Stimulated activated naive CD8-positive, alpha-beta T cell treated with anti-CD3 and anti-CD28 coated beads, Interleukin-15, Interleukin-2, amounts not matched to agents 100 ng/mL and 50 ng/mL, for 24 hours (primary cell): ENCODE results near the gene SAA1.

Source experiments
- H3K27ac Mint-ChIP-seq: one replicate; pipeline ENCODE4 v1.8.0; 2021; ENCODE audit warnings: mild to moderate bottlenecking, mixed read lengths
- H3K27me3 Mint-ChIP-seq: one replicate; pipeline ENCODE4 v1.8.0; 2021; ENCODE audit warnings: mixed read lengths
- H3K36me3 Mint-ChIP-seq: one replicate; pipeline ENCODE4 v1.8.0; 2021; ENCODE audit warnings: low read depth, mixed read lengths
- H3K4me1 Mint-ChIP-seq: one replicate; pipeline ENCODE4 v1.8.0; 2021; ENCODE audit warnings: low read depth, mixed read lengths
- H3K4me3 Mint-ChIP-seq: one replicate; pipeline ENCODE4 v1.8.0; 2021; ENCODE audit warnings: mild to moderate bottlenecking, mixed read lengths
- H3K9me3 Mint-ChIP-seq: one replicate; pipeline ENCODE4 v1.8.0; 2021; ENCODE audit warnings: mixed read lengths

The SAA1 gene

GRCh38 chr11:18265949-18266348, at the start of gene SAA1:
Gene SAA1, plus strand, starts transcription at chr11:18266264. Its CDS starts 624 bp downstream, at chr11:18266888.
- H3K4me1 Mint-ChIP-seq: peaks cover 3% of the 10 kb centered on the region
- H3K4me3 Mint-ChIP-seq: no peak within 1 kb of the TSS
- no peak within 1 kb of the TSS for H3K27ac Mint-ChIP-seq
- H3K9me3 Mint-ChIP-seq: no peaks in the 10 kb centered on the region
- peaks cover 4% of the 10 kb centered on the region for H3K27me3 Mint-ChIP-seq
- no peaks in the 10 kb centered on the region for H3K36me3 Mint-ChIP-seq

- Mint-ChIP-seq H3K27ac (no peak overlapping the region), H3K27me3 (peaks cover 11% of the 10 kb centered on the region), H3K36me3 (no peaks in the 10 kb centered on the region), H3K9me3 (no peaks in the 10 kb centered on the region), H3K4me3 (no peak overlapping the region), H3K4me1 (no peaks in the 10 kb centered on the region)
Measured at GRCh38 chr11:18221274-18221876, 44.7 kb upstream of the SAA1 start.

- Mint-ChIP-seq H3K36me3 (no peaks in the 10 kb centered on the region), H3K4me1 (no peaks in the 10 kb centered on the region), H3K4me3 (no peak overlapping the region), H3K27me3 (peaks cover 8% of the 10 kb centered on the region), H3K9me3 (no peaks in the 10 kb centered on the region), H3K27ac (no peak overlapping the region)
Measured at GRCh38 chr11:18222814-18223421, 43.1 kb upstream of the SAA1 start.

- Mint-ChIP-seq H3K4me1 (no peaks in the 10 kb centered on the region), H3K27me3 (peaks cover 8% of the 10 kb centered on the region), H3K36me3 (no peaks in the 10 kb centered on the region), H3K27ac (no peak overlapping the region), H3K9me3 (no peaks in the 10 kb centered on the region), H3K4me3 (no peak overlapping the region)
Measured at GRCh38 chr11:18223591-18224387, 42.3 kb upstream of the SAA1 start.

- no peak overlapping the region for H3K4me3 Mint-ChIP-seq
- no peaks in the 10 kb centered on the region for H3K9me3 Mint-ChIP-seq
- peaks cover 8% of the 10 kb centered on the region for H3K27me3 Mint-ChIP-seq
- H3K4me1 Mint-ChIP-seq: no peaks in the 10 kb centered on the region
- no peak overlapping the region for H3K27ac Mint-ChIP-seq
- no peaks in the 10 kb centered on the region for H3K36me3 Mint-ChIP-seq
Measured at GRCh38 chr11:18225913-18226312, 40.2 kb upstream of the SAA1 start.

GRCh38 chr11:18229501-18229900, 36.6 kb upstream of the SAA1 start:
- Mint-ChIP-seq H3K4me1 (no peaks in the 10 kb centered on the region), H3K36me3 (no peaks in the 10 kb centered on the region), H3K27ac (no peak overlapping the region), H3K27me3 (peaks cover 20% of the 10 kb centered on the region), H3K9me3 (no peaks in the 10 kb centered on the region), H3K4me3 (no peak overlapping the region)

GRCh38 chr11:18230859-18231258, 35.2 kb upstream of the SAA1 start:
- Mint-ChIP-seq H3K4me1 (no peaks in the 10 kb centered on the region), H3K4me3 (no peak overlapping the region), H3K9me3 (no peaks in the 10 kb centered on the region), H3K36me3 (no peaks in the 10 kb centered on the region), H3K27me3 (peaks cover 18% of the 10 kb centered on the region), H3K27ac (no peak overlapping the region)

GRCh38 chr11:18233912-18234311, 32.2 kb upstream of the SAA1 start:
- Mint-ChIP-seq H3K27me3 (peaks cover 35% of the 10 kb centered on the region), H3K4me3 (no peak overlapping the region), H3K4me1 (no peaks in the 10 kb centered on the region), H3K36me3 (no peaks in the 10 kb centered on the region), H3K9me3 (no peaks in the 10 kb centered on the region), H3K27ac (no peak overlapping the region)

GRCh38 chr11:18235394-18236334, 30.4 kb upstream of the SAA1 start:
- no peaks in the 10 kb centered on the region for H3K9me3 Mint-ChIP-seq
- H3K36me3 Mint-ChIP-seq: no peaks in the 10 kb centered on the region
- H3K4me3 Mint-ChIP-seq: no peak overlapping the region
- peaks cover 46% of the 10 kb centered on the region for H3K27me3 Mint-ChIP-seq
- no peak overlapping the region for H3K27ac Mint-ChIP-seq
- H3K4me1 Mint-ChIP-seq: no peaks in the 10 kb centered on the region

GRCh38 chr11:18236664-18237356, 29.3 kb upstream of the SAA1 start, which contains the start of gene SAA4:
Gene SAA4, minus strand, starts transcription at chr11:18236802. Its CDS starts 876 bp downstream, at chr11:18235926.
- Mint-ChIP-seq H3K9me3 (no peaks in the 10 kb centered on the region), H3K4me3 (no peak within 1 kb of the TSS), H3K4me1 (no peaks in the 10 kb centered on the region), H3K27me3 (peaks cover 49% of the 10 kb centered on the region), H3K36me3 (no peaks in the 10 kb centered on the region), H3K27ac (no peak within 1 kb of the TSS)

- no peak overlapping the region for H3K4me3 Mint-ChIP-seq
- H3K4me1 Mint-ChIP-seq: peaks cover 3% of the 10 kb centered on the region
- no peaks in the 10 kb centered on the region for H3K9me3 Mint-ChIP-seq
- H3K27ac Mint-ChIP-seq: no peak overlapping the region
- peaks cover 35% of the 10 kb centered on the region for H3K27me3 Mint-ChIP-seq
- no peaks in the 10 kb centered on the region for H3K36me3 Mint-ChIP-seq
Measured at GRCh38 chr11:18239655-18240054, 26.4 kb upstream of the SAA1 start.

GRCh38 chr11:18243783-18244362, 22.2 kb upstream of the SAA1 start:
- Mint-ChIP-seq H3K27ac (no peak overlapping the region), H3K4me1 (peaks cover 14% of the 10 kb centered on the region), H3K27me3 (peaks cover 15% of the 10 kb centered on the region), H3K4me3 (no peak overlapping the region), H3K9me3 (no peaks in the 10 kb centered on the region), H3K36me3 (no peaks in the 10 kb centered on the region)

GRCh38 chr11:18245396-18245795, 20.7 kb upstream of the SAA1 start:
- Mint-ChIP-seq H3K4me3 (no peak overlapping the region), H3K36me3 (no peaks in the 10 kb centered on the region), H3K9me3 (no peaks in the 10 kb centered on the region), H3K27ac (no peak overlapping the region), H3K4me1 (peaks cover 14% of the 10 kb centered on the region), H3K27me3 (peaks cover 5% of the 10 kb centered on the region)
